Aorta (tissue), 5 donors: ENCODE data around the gene NFAM1. TPM values are rescaled to one million over a fixed set of nuclear protein-coding genes. Genes with fewer than 3 reads are reported as not detected.
A peak's percentile ranks its signal among the peaks of the same experiment; 100 is the strongest.

Experiments
- ATAC-seq: fragments of 200-7000 bp; cut with Tn5 transposase; one replicate; pipeline ENCODE4 v1.9.1; 2022; ENCODE audit warnings: moderate library complexity; ENCODE audit not compliant: low FRiP score
- DNase-seq, 2 donors: peaks; one replicate each; pipeline ENCODE4 v3.0.0-alpha.2; 2020
- H3K27ac ChIP-seq, 2 donors: one replicate each; pipeline ENCODE4 v1.5.1; 2013; ENCODE audit warnings: low read length in 2 of 2, mild to moderate bottlenecking in 2 of 2, moderate library complexity in 2 of 2, control low read depth in 1 of 2, inconsistent platforms in 1 of 2, low read depth in 1 of 2
- H3K27me3 ChIP-seq, 2 donors: one replicate each; pipeline ENCODE4 v1.6.1; 2013; ENCODE audit warnings: control low read depth in 1 of 2, low read length in 1 of 2, mild to moderate bottlenecking in 1 of 2, moderate library complexity in 1 of 2; ENCODE audit not compliant: insufficient read depth in 2 of 2, control insufficient read depth in 1 of 2
- H3K36me3 ChIP-seq, 2 donors: one replicate each; pipeline ENCODE4 v1.6.1; 2013; ENCODE audit warnings: control low read depth in 1 of 2, low read length in 1 of 2, mild to moderate bottlenecking in 1 of 2; ENCODE audit not compliant: insufficient read depth in 2 of 2, control insufficient read depth in 1 of 2
- H3K4me1 ChIP-seq, 2 donors: one replicate each; pipeline ENCODE4 v1.6.1; 2013; ENCODE audit warnings: low read length in 2 of 2, control low read depth in 1 of 2, mild to moderate bottlenecking in 1 of 2, moderate library complexity in 1 of 2; ENCODE audit not compliant: insufficient read depth in 2 of 2, control insufficient read depth in 1 of 2
- H3K4me3 ChIP-seq, 2 donors: one replicate each; pipeline ENCODE4 v1.5.1; 2013; ENCODE audit warnings: low read length in 2 of 2, control low read depth in 1 of 2, mild to moderate bottlenecking in 1 of 2
- H3K9me3 ChIP-seq: one replicate; pipeline ENCODE4 v1.6.1; 2013; ENCODE audit warnings: mild to moderate bottlenecking, low read length; ENCODE audit not compliant: control insufficient read depth
- WGBS, 2 donors: extraction: QIAGEN DNeasy Blood & Tissue Kit; methylation state at CpG; one replicate each; pipeline ENCODE4 v1.1.7; 2013; 5-methylcytosine and 5-hydroxymethylcytosine counted together
- intact Hi-C, 2 donors: fragments of 100-400 bp; cut with DNase I; formaldehyde crosslinking; loops; one replicate each; pipeline versions ENCODE4 v1.14.2 to v1.15.0; 2022
- polyA plus RNA-seq, 2 donors: library from polyadenylated mRNA; stranded (reverse); fragments of 200-250 nt; gene quantifications; one replicate each; pipeline ENCODE4 v1.2.3, GENCODE V29; 2013
- total RNA-seq, 2 donors: library from RNA; stranded (reverse); fragmentation: NEBNext Ultra II Directional; extraction: Animal tissue kit (Norgen Biotek cat#: 25700); gene quantifications; one replicate each; pipeline ENCODE4 v1.2.1, GENCODE V29; 2021
- donor health status: healthy with polysubstance abuse.
- donor health status: Bipolar disorder and iron deficiency.
- donor health status: DM: no; HTN: no; CAD: no.
- donor health status: DM: no; HTN: no; CAD: no.
- donor health status: DM: yes; HTN: yes; CAD: no.

NFAM1 gene
- total and polyA plus RNA-seq, 4 donors: 0.38 to 10.5 (median 3.9) TPM

- H3K4me1 ChIP-seq: no peaks in the 10 kb centered on the region
- no peaks in the 10 kb centered on the region for H3K36me3 ChIP-seq
- DNase-seq (no peak), ATAC-seq (no peak)
- 7 to 15% methylated on average over 6 of the region's 6 CpGs for WGBS, 2 donors
- H3K4me3 ChIP-seq: no peak overlapping the region
- H3K27me3 ChIP-seq: no peaks in the 10 kb centered on the region
- no peak overlapping the region for H3K27ac ChIP-seq
- no peaks in the 10 kb centered on the region for H3K9me3 ChIP-seq
- intact Hi-C loops: no loop called here
These were observed 11.3 kb upstream of the NFAM1 start for GRCh38 chr22:42443240-42444076.

- WGBS, 2 donors: 68 to 76% methylated on average over 4 of the region's 4 CpGs
- H3K36me3 ChIP-seq: no peaks in the 10 kb centered on the region
- no peak overlapping the region for H3K4me3 ChIP-seq
- no peaks in the 10 kb centered on the region for H3K27me3 ChIP-seq
- no peaks in the 10 kb centered on the region for H3K4me1 ChIP-seq
- intact Hi-C loops: no loop called here
- no peaks in the 10 kb centered on the region for H3K9me3 ChIP-seq
- ATAC-seq (no peak), DNase-seq (no peak)
- no peak overlapping the region for H3K27ac ChIP-seq
These were observed 10.5 kb upstream of the NFAM1 start for GRCh38 chr22:42442748-42443147.

GRCh38 chr22:42440728-42441127 lies 8.5 kb upstream of the NFAM1 start:
- no peak for DNase-seq
- Histone ChIP-seq H3K4me1 (no peaks in the 10 kb centered on the region), H3K27me3 (no peaks in the 10 kb centered on the region), H3K9me3 (no peaks in the 10 kb centered on the region), H3K27ac (no peak overlapping the region), H3K4me3 (no peak overlapping the region), H3K36me3 (no peaks in the 10 kb centered on the region)
- intact Hi-C loops: no loop called here
- ATAC-seq: no peak
- 90 to 92% methylated on average over 8 to 15 of the region's 15 CpGs for WGBS, 2 donors

- intact Hi-C loops: loop anchor here (5.0 to 10.0 kb wide), 4 partner anchors 168 to 475 kb away; partner anchors contain the start of genes NDUFA6 (in 1 of the 2), SEPTIN3 (in 1 of the 2) and TCF20 (in 1 of the 2)
- no peaks in the 10 kb centered on the region for H3K9me3 ChIP-seq
- H3K4me3 ChIP-seq: no peak overlapping the region
- no peaks in the 10 kb centered on the region for H3K27me3 ChIP-seq
- no peak for ATAC-seq
- peak; percentile 83 to 84 for DNase-seq
- H3K36me3 ChIP-seq: no peaks in the 10 kb centered on the region
- WGBS, 2 donors: 58 to 59% methylated on average over 20 of the region's 20 CpGs
- H3K27ac ChIP-seq: no peak overlapping the region
- H3K4me1 ChIP-seq: no peaks in the 10 kb centered on the region
These were observed 7.8 kb upstream of the NFAM1 start for GRCh38 chr22:42439821-42440674.

GRCh38 chr22:42439021-42439567 lies 6.9 kb upstream of the NFAM1 start:
- Histone ChIP-seq H3K4me1 (no peaks in the 10 kb centered on the region), H3K36me3 (no peaks in the 10 kb centered on the region), H3K27ac (no peak overlapping the region), H3K4me3 (no peak overlapping the region), H3K27me3 (no peaks in the 10 kb centered on the region), H3K9me3 (no peaks in the 10 kb centered on the region)
- intact Hi-C loops: loop anchor here (5.0 to 10.0 kb wide), 4 partner anchors 167 to 474 kb away; partner anchors contain the start of genes NDUFA6 (in 1 of the 2), SEPTIN3 (in 1 of the 2) and TCF20 (in 1 of the 2)
- DNase-seq: no peak
- no peak for ATAC-seq
- 61 to 74% methylated on average over 13 of the region's 13 CpGs for WGBS, 2 donors

GRCh38 chr22:42438293-42438650 lies 6.1 kb upstream of the NFAM1 start:
- Histone ChIP-seq H3K36me3 (no peaks in the 10 kb centered on the region), H3K4me1 (no peaks in the 10 kb centered on the region), H3K4me3 (no peak overlapping the region), H3K27ac (no peak overlapping the region), H3K27me3 (no peaks in the 10 kb centered on the region), H3K9me3 (no peaks in the 10 kb centered on the region)
- DNase-seq (no peak), ATAC-seq (no peak)
- intact Hi-C loops: loop anchor here (5.0 to 10.0 kb wide), 4 partner anchors 166 to 473 kb away; partner anchors contain the start of genes NDUFA6 (in 1 of the 2), SEPTIN3 (in 1 of the 2) and TCF20 (in 1 of the 2)
- 51% methylated on average over 12 of the region's 12 CpGs for WGBS, 2 donors

- WGBS, 2 donors: 2% methylated on average over 31 to 33 of the region's 33 CpGs
- Histone ChIP-seq H3K4me3 (no peak overlapping the region), H3K27me3 (no peaks in the 10 kb centered on the region), H3K27ac (no peak overlapping the region), H3K4me1 (no peaks in the 10 kb centered on the region), H3K9me3 (no peaks in the 10 kb centered on the region), H3K36me3 (no peaks in the 10 kb centered on the region)
- intact Hi-C loops: loop anchor here (1.0 to 10.0 kb wide), 6 partner anchors 165 to 473 kb away; partner anchors contain the start of genes NDUFA6 (in 2 of the 2), SEPTIN3 (in 1 of the 2) and TCF20 (in 1 of the 2)
- ATAC-seq (peak; percentile 82), DNase-seq (peak; percentile 87 to 91)
These were observed 5.5 kb upstream of the NFAM1 start for GRCh38 chr22:42437488-42438292.

GRCh38 chr22:42436404-42436803 lies 4.2 kb upstream of the NFAM1 start:
- WGBS, 2 donors: 28 to 31% methylated on average over 7 of the region's 7 CpGs
- Histone ChIP-seq H3K36me3 (no peaks in the 10 kb centered on the region), H3K4me3 (no peak overlapping the region), H3K27me3 (no peaks in the 10 kb centered on the region), H3K27ac (no peak overlapping the region), H3K4me1 (no peaks in the 10 kb centered on the region), H3K9me3 (no peaks in the 10 kb centered on the region)
- no peak for DNase-seq
- no peak for ATAC-seq
- intact Hi-C loops: loop anchor here (2.0 to 10.0 kb wide), 5 partner anchors 164 to 472 kb away; partner anchors contain the start of genes NDUFA6 (in 2 of the 2), SEPTIN3 (in 1 of the 2) and TCF20 (in 1 of the 2)
